CD14-positive monocyte (primary cell): ENCODE results near the gene ZNF423. TPM values are rescaled to one million over a fixed set of nuclear protein-coding genes. Genes with fewer than 3 reads are reported as not detected.
"Not testable (repeated sequence)": the region's sequence is repeated elsewhere in the genome, so short reads cannot be mapped to it uniquely, and the experiment has no call there.

Source experiments
- DNase-seq, 3 donors: peaks; one replicate each; pipeline ENCODE4 v3.0.0-alpha.2; 2011 to 2022
- H2AFZ ChIP-seq: 2 replicates; pipeline ENCODE4 v1.6.0; 2012; ENCODE audit warnings: mild to moderate bottlenecking, low read depth, low read length, inconsistent platforms; ENCODE audit not compliant: insufficient read depth, poor library complexity, severe bottlenecking
- H3K27ac ChIP-seq, 2 donors: 1 replicate in 1 of 2; 2 replicates in 1 of 2; pipeline ENCODE4 v1.5.1; 2012 to 2013; ENCODE audit warnings: low read length in 2 of 2, control low read depth in 1 of 2, inconsistent platforms in 1 of 2, low read depth in 1 of 2, mild to moderate bottlenecking in 1 of 2
- H3K27me3 ChIP-seq, 2 donors: one replicate each; pipeline versions ENCODE4 v1.6.0 to v1.6.1; 2011 to 2013; ENCODE audit warnings: low read length in 2 of 2; ENCODE audit not compliant: control insufficient read depth in 2 of 2, insufficient read depth in 2 of 2
- H3K36me3 ChIP-seq, 2 donors: replicated peaks in 1 of 2; 1 replicate in 1 of 2; 2 replicates in 1 of 2; pipeline versions ENCODE4 v1.5.1 to v1.6.1; 2012 to 2013; ENCODE audit warnings: low read length in 2 of 2, control low read depth in 1 of 2, inconsistent platforms in 1 of 2, mild to moderate bottlenecking in 1 of 2; ENCODE audit not compliant: insufficient read depth in 2 of 2, control insufficient read depth in 1 of 2
- H3K4me1 ChIP-seq, 2 donors: 1 replicate in 1 of 2; 2 replicates in 1 of 2; pipeline versions ENCODE4 v1.5.1 to v1.6.1; 2012 to 2013; ENCODE audit warnings: low read length in 2 of 2, control low read depth in 1 of 2, inconsistent platforms in 1 of 2, mild to moderate bottlenecking in 1 of 2, moderate library complexity in 1 of 2; ENCODE audit not compliant: insufficient read depth in 2 of 2, control insufficient read depth in 1 of 2
- H3K4me2 ChIP-seq: replicated peaks from 2 replicates; pipeline ENCODE3; 2012; ENCODE audit warnings: low read length, moderate library complexity, mild to moderate bottlenecking; ENCODE audit not compliant: poor library complexity, severe bottlenecking; ENCODE audit errors: extremely low read depth
- H3K4me3 ChIP-seq, 3 experiments: fragments of 200-600 bp in 1 of 3; sonication (generic) in 1 of 3; replicated peaks in 1 of 3; 1 replicate in 2 of 3; 2 replicates in 1 of 3; pipeline ENCODE4 v1.5.1; 2011 to 2013; ENCODE audit warnings: low read length in 3 of 3, mild to moderate bottlenecking in 3 of 3, control low read depth in 2 of 3, low read depth in 2 of 3, inconsistent platforms in 1 of 3, moderate library complexity in 1 of 3
- H3K79me2 ChIP-seq: 2 replicates; pipeline ENCODE4 v1.6.0; 2012; ENCODE audit warnings: mild to moderate bottlenecking, control low read depth, inconsistent platforms, low read length, moderate library complexity; ENCODE audit not compliant: insufficient read depth
- H3K9ac ChIP-seq: 2 replicates; pipeline ENCODE4 v1.6.0; 2017; ENCODE audit warnings: low read length, mild to moderate bottlenecking; ENCODE audit not compliant: insufficient read depth, poor library complexity, severe bottlenecking
- H3K9me3 ChIP-seq, 2 donors: replicated peaks in 1 of 2; 1 replicate in 1 of 2; 2 replicates in 1 of 2; pipeline versions ENCODE4 v1.5.1 to v1.6.1; 2012 to 2013; ENCODE audit warnings: low read length in 2 of 2, control low read depth in 1 of 2; ENCODE audit not compliant: control insufficient read depth in 1 of 2, insufficient read depth in 1 of 2
- H4K20me1 ChIP-seq: 2 replicates; pipeline ENCODE4 v1.6.0; 2012; ENCODE audit warnings: mild to moderate bottlenecking, low read length, control low read depth, moderate library complexity; ENCODE audit not compliant: insufficient read depth
- H3K27ac Mint-ChIP-seq, 7 donors: one replicate each; pipeline ENCODE4 v1.8.0; 2020; ENCODE audit warnings: mild to moderate bottlenecking in 7 of 7, mixed read lengths in 7 of 7, moderate library complexity in 6 of 7, inconsistent platforms in 2 of 7
- H3K27me3 Mint-ChIP-seq, 3 donors: one replicate each; pipeline ENCODE4 v1.8.0; 2021 to 2022; ENCODE audit warnings: low read depth in 3 of 3, mild to moderate bottlenecking in 3 of 3, mixed read lengths in 3 of 3, moderate library complexity in 3 of 3, inconsistent platforms in 1 of 3
- H3K36me3 Mint-ChIP-seq, 2 donors: one replicate each; pipeline ENCODE4 v1.8.0; 2020; ENCODE audit warnings: mixed read lengths in 2 of 2, inconsistent platforms in 1 of 2, mild to moderate bottlenecking in 1 of 2
- H3K4me1 Mint-ChIP-seq: one replicate; pipeline ENCODE4 v1.8.0; 2020; ENCODE audit warnings: mild to moderate bottlenecking, mixed read lengths
- H3K4me3 Mint-ChIP-seq, 2 donors: one replicate each; pipeline ENCODE4 v1.8.0; 2020; ENCODE audit warnings: mild to moderate bottlenecking in 2 of 2, mixed read lengths in 2 of 2, moderate library complexity in 1 of 2
- H3K9me3 Mint-ChIP-seq, 7 donors: one replicate each; pipeline ENCODE4 v1.8.0; 2020 to 2022; ENCODE audit warnings: mixed read lengths in 7 of 7, mild to moderate bottlenecking in 6 of 7, moderate library complexity in 6 of 7, inconsistent platforms in 2 of 7
- CTCF ChIP-seq: fragments of 200-600 bp; IDR thresholded peaks from one replicate; pipeline ENCODE4 v1.8.0; 2022; ENCODE audit warnings: antibody characterized with exemption, mild to moderate bottlenecking
- WGBS: methylation state at CpG from one replicate; pipeline ENCODE4 v1.1.5; 2013; ENCODE audit warnings: missing lambda C conversion rate; ENCODE audit not compliant: insufficient coverage; 5-methylcytosine and 5-hydroxymethylcytosine counted together
- intact Hi-C, 2 donors: fragments of 100-400 bp; cut with micrococcal nuclease; formaldehyde crosslinking; loops; one replicate each; pipeline versions ENCODE4 v1.15.0 to v1.15.1; 2023
- polyA plus RNA-seq, 3 donors: library from polyadenylated mRNA; depleted of rRNA in 1 of 3; unstranded in 2 of 3; stranded (reverse) in 1 of 3; fragments of 300-500 nt in 2 of 3; fragments of >200 nt in 1 of 3; fragmentation: Illumina TruSeq in 2 of 3; gene quantifications; 1 replicate in 2 of 3; 2 replicates in 1 of 3; pipeline ENCODE4 v1.2.3, GENCODE V29; 2012 to 2021

Gene ZNF423
- polyA plus RNA-seq, 3 donors: not detected

DNA sequence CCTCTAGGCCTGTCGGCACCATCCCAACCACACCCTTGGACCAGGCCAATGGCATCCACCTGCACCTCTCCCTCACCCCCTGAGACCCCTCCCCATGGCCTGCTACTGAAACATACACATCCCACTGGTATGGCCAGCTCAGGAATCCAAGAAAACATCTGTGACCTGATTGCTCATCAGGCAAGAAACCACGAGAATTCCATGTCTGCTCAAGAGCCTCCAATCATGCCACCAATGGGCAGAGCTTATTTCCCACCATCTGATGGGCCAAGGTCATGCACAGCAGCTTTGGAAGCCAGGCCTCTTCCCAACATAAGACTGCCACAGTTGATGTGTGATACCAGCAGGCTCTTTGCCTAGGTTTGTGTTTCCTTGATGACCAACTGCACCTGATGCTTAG is 292.2 kb downstream of the ZNF423 start:
- peaks cover 0 to 3% (median 0%) of the 10 kb centered on the region in 7 donors for H3K9me3 Mint-ChIP-seq
- Histone ChIP-seq H3K4me1 (no peaks in the 10 kb centered on the region), H3K27me3 (no peaks in the 10 kb centered on the region), H3K79me2 (no peaks in the 10 kb centered on the region), H3K36me3 (no peaks in the 10 kb centered on the region), H3K9ac (no peak overlapping the region), H2AFZ (no peak overlapping the region), H3K27ac (no peak overlapping the region), H3K4me3 (no peak overlapping the region), H4K20me1 (no peaks in the 10 kb centered on the region), H3K9me3 (no peaks in the 10 kb centered on the region), H3K4me2 (no peak overlapping the region)
- intact Hi-C loops: no loop called here
- no peaks in the 10 kb centered on the region for H3K36me3 Mint-ChIP-seq
- H3K27me3 Mint-ChIP-seq: peaks cover 0 to 2% (median 2%) of the 10 kb centered on the region in 3 donors
- TF ChIP-seq CTCF: no peak
- no peaks in the 10 kb centered on the region for H3K4me1 Mint-ChIP-seq
- H3K27ac Mint-ChIP-seq: no peak overlapping the region
- no peak overlapping the region for H3K4me3 Mint-ChIP-seq
- 100% methylated on average over 2 of the region's 2 CpGs for WGBS
- no peak for DNase-seq

- H3K79me2 ChIP-seq, H3K27me3 Mint-ChIP-seq, H3K9me3 Mint-ChIP-seq, H3K4me3 ChIP-seq, H3K4me2 ChIP-seq, H3K4me1 Mint-ChIP-seq, H4K20me1 ChIP-seq, H3K9ac ChIP-seq, H3K36me3 ChIP-seq, H3K27ac ChIP-seq, H3K36me3 Mint-ChIP-seq, DNase-seq, H2AFZ ChIP-seq, H3K27me3 ChIP-seq, H3K4me1 ChIP-seq, H3K4me3 Mint-ChIP-seq, H3K9me3 ChIP-seq, H3K27ac Mint-ChIP-seq, intact Hi-C loops: not testable (repeated sequence)
- WGBS: no CpG with 5 or more reads among the region's 8 CpGs
These were observed 293.0 kb downstream of the ZNF423 start for GRCh38 chr16:49562894-49563293.
